Dermis microvascular lymphatic vessel endothelial cell (primary cell): ENCODE results near the gene ARSA. TPM values are rescaled to one million over a fixed set of nuclear protein-coding genes. Genes with fewer than 3 reads are reported as not detected.

ENCODE experiments used
- DNase-seq, 2 donors: peaks; one replicate each; pipeline versions ENCODE4 v3.0.0 to v3.0.0-alpha.2; 2010; ENCODE audit warnings: low read depth in 2 of 2
- total RNA-seq: library from RNA; depleted of rRNA; stranded (reverse); fragments of >200 nt; gene quantifications from 2 replicates; pipeline ENCODE4 v1.2.1, GENCODE V29; 2014

Gene ARSA
- total RNA-seq, 1 donor from 2014 or later: 8.0 TPM

- no peak for DNase-seq
Observed at GRCh38 chr22:50581031-50581949, 46.7 kb downstream of the ARSA start.

DNA sequence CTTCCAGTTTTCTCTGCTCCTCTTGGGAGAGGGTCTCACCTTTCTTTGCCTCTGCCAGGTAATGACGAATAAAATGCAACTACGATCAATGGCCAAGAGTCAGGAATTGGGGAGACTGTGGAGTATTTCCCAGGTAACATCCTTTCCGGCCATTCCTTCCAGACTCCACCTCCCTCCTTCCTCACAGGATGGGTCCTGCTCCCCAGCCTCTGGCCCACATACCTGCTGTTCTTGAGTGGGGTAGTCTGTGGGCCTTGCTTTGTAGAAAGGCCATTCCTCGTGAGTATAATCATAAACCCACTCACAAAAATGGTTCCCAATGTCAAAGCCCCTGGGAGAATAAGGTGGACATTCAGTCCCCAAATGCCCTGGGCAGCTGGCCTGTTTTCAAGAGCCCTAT lies 48.2 kb downstream of the ARSA start:
- DNase-seq: no peak

DNA sequence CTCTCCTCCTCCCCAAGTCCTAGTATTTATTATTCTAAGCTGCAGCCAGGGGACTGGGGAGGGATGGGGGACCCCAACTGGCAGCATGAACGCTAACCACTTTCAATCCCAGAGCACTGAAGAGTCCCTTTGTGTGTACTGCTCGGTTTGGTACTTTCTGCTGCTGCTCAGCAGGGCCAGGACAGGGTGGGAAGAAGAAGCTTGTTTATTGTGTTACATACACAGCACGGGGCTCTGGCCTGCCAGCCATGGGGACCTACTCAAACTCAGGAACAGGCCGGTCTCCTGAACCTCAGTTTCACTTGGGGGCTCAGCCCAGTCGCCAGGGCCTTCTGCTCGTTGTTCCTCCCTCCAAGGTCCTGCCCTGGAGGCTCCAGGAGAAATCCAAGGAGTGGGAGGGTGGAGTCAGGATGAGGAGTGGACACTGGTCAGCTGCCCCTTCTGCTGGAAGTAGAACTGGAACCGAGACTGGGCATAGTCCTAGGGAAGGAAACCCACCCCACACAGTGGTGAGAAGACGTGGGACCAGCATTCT lies 49.1 kb downstream of the ARSA start:
- no peak for DNase-seq

DNA sequence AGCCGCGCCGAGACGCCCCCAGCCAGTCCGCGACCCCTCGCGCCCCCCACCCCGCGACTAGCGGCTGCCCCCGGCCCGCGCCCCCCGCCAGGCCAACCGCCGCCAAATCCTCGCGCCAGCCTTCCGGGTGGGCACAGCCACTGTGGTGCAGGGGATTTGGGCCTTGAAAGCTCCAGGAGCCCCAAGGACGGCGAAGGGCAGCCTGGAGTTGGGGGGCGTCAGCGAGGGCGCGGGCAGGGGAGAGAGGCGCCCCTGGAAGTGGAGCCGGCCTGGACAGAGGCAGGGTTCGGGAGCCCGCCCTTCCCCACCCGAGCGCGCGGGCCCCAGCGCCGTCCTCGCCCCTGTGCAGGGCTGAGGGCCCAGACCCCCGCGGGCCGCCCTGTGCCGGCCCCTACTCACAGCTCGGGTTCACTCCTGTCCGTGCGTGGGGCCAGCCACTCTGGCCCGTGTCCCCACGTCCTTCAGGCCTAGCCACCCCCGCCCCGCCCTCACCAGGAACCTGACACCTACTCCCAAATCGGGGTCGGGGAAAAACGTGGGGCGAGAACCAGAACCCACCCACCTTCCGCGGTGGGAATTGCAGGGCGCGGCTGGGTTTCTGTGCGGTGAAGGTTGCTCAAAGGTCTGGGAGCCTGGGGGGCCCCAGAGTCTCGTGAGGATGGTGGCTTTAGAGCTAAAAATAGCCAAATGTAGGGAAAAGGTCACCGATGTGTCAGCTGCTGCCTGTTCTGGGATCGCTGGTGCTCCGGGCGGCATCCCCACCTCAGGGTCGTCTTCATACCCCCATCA lies 49.8 kb downstream of the ARSA start, which contains the start of gene CPT1B:
Gene CPT1B (minus strand): TSS at position 441 of the 789 bp plus-strand sequence. CDS start 512 bp downstream, outside the sequence.
- no peak for DNase-seq

- no peak for DNase-seq
Observed at GRCh38 chr22:50577697-50577986, 50.3 kb downstream of the ARSA start.

GRCh38 chr22:50576806-50577696 lies 50.9 kb downstream of the ARSA start:
- DNase-seq: no peak

- peak; percentile 72 to 87 for DNase-seq
Observed at GRCh38 chr22:50576070-50576469, 51.9 kb downstream of the ARSA start.

DNA sequence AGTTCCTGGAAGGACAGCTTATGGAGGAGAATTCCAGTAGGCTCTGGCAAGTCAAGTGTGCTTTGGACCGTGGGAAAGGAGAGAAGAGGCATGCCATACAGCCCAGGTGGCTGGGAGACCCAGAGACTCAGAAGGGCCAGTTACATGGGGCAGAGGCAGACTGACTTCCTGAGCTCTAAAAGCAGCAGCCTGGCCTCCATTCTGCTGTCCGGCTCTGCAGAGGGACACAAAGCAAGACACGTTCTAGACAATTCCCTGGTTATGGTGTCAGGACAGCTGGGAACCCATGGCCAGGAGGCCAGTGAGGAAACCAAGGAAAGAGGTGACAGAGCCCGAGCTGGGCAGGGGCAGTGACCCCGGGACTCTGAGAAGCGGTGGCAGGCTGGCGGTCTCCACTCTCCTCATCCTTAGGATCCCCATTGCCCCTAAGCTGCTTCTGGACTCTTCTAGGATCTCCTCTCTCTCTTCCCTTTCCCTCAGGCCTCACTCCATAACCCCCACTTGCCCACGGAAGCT lies 52.5 kb downstream of the ARSA start:
- no peak for DNase-seq

Other genes starting within 250 kb of the ARSA start
- gene SBF1, start 153.1 kb downstream of the ARSA start, total RNA-seq: 26.7 and 35.4 TPM in 2 replicates
- gene ADM2, start 146.6 kb downstream of the ARSA start, total RNA-seq: 0.13 and 0.25 TPM in 2 replicates
- 0.13 TPM in 1 of 2 replicates, not detected in the other for gene MIOX, start 141.3 kb downstream of the ARSA start, total RNA-seq
- gene LMF2, start 120.5 kb downstream of the ARSA start, total RNA-seq: 18.4 and 32.6 TPM in 2 replicates
- 22.0 and 22.2 TPM in 2 replicates for gene NCAPH2, start 119.9 kb downstream of the ARSA start, total RNA-seq
- 2.8 and 3.1 TPM in 2 replicates for gene SCO2, start 102.6 kb downstream of the ARSA start, total RNA-seq
- 11.9 and 24.9 TPM in 2 replicates for gene TYMP, start 98.1 kb downstream of the ARSA start, total RNA-seq
- not detected in 2 replicates for gene KLHDC7B, start 82.3 kb downstream of the ARSA start, total RNA-seq
- gene SYCE3, start 65.2 kb downstream of the ARSA start, total RNA-seq: not detected in 2 replicates
- 0.77 and 4.3 TPM in 2 replicates for gene CPT1B, start 49.7 kb downstream of the ARSA start, total RNA-seq
- gene CHKB, start 45.3 kb downstream of the ARSA start, total RNA-seq: 18.0 and 41.3 TPM in 2 replicates
- 0.13 and 0.25 TPM in 2 replicates for gene MAPK8IP2, start 27.4 kb downstream of the ARSA start, total RNA-seq
- 7.8 and 19.7 TPM in 2 replicates for gene SHANK3, start 44.7 kb upstream of the ARSA start, total RNA-seq
- under 0.01 and 0.38 TPM in 2 replicates for gene ACR, start 110.1 kb upstream of the ARSA start, total RNA-seq
- gene RABL2B, start 155.5 kb upstream of the ARSA start, total RNA-seq: 3.1 and 5.8 TPM in 2 replicates